Measurements from ENCODE around the gene IQCK. TPM values are rescaled to one million over a fixed set of nuclear protein-coding genes. Genes with fewer than 3 reads are reported as not detected.
"Not testable (repeated sequence)": the region's sequence is repeated elsewhere in the genome, so short reads cannot be mapped to it uniquely, and the experiment has no call there.

IQCK gene
- total and polyA plus RNA-seq, 3 donors from 2014 or later, result 77.8 to 102 (median 91.3) TPM

- no peak overlapping the region for H3K4me3 ChIP-seq
- H3K36me3 ChIP-seq (ENCODE audit: low read depth, missing control alignments), result no peaks in the 10 kb centered on the region
- H3K4me1 ChIP-seq, result peaks cover 7% of the 10 kb centered on the region
- H3K27ac ChIP-seq, result peak overlapping the region; percentile 13 to 63
- no peaks in the 10 kb centered on the region for H3K9me3 ChIP-seq
- no peak for TF ChIP-seq POLR2A (IDR thresholded peaks at IDR 0.05)
- TF ChIP-seq CTCF (IDR thresholded peaks at IDR 0.05), result no peak
- intact Hi-C loops (cut with DNase I; ENCODE audit: low total_unique reads), result no loop called here
- DNase-seq, result no peak
- 67 to 69% methylated on average over 7 of the region's 7 CpGs for WGBS, 2 donors
- no peaks in the 10 kb centered on the region for H3K27me3 ChIP-seq
These were observed 39.3 kb upstream of the IQCK start for GRCh38 chr16:19678804-19679203.

GRCh38 chr16:19679281-19679680 lies 38.8 kb upstream of the IQCK start:
- 93 to 96% methylated on average over 6 of the region's 6 CpGs for WGBS, 2 donors

GRCh38 chr16:19680881-19681340 lies 37.2 kb upstream of the IQCK start:
- WGBS, 2 donors, result 80 to 81% methylated on average over 6 of the region's 6 CpGs
- Histone ChIP-seq H3K4me3 (no peak overlapping the region), H3K9me3 (no peaks in the 10 kb centered on the region), H3K36me3 (ENCODE audit: low read depth, missing control alignments) (no peaks in the 10 kb centered on the region), H3K4me1 (peaks cover 7% of the 10 kb centered on the region), H3K27me3 (no peaks in the 10 kb centered on the region), H3K27ac (no peak overlapping the region)
- TF ChIP-seq CTCF (IDR thresholded peaks at IDR 0.05) (no peak), POLR2A (IDR thresholded peaks at IDR 0.05) (no peak)
- no peak for DNase-seq
- intact Hi-C loops (cut with DNase I; ENCODE audit: low total_unique reads), result no loop called here

More at GRCh38 chr16:19679281-19679680, 38.8 kb upstream of the IQCK start:
- H3K9me3 ChIP-seq; DNase-seq; H3K27me3 ChIP-seq; H3K36me3 ChIP-seq (ENCODE audit: low read depth, missing control alignments); H3K27ac ChIP-seq; intact Hi-C loops (cut with DNase I; ENCODE audit: low total_unique reads); H3K4me3 ChIP-seq; H3K4me1 ChIP-seq: not testable (repeated sequence)

- Histone ChIP-seq H3K27ac (no peak overlapping the region), H3K4me1 (peaks cover 4% of the 10 kb centered on the region), H3K36me3 (ENCODE audit: low read depth, missing control alignments) (no peaks in the 10 kb centered on the region), H3K4me3 (no peak overlapping the region), H3K27me3 (no peaks in the 10 kb centered on the region), H3K9me3 (no peaks in the 10 kb centered on the region)
- no peak for DNase-seq
- 87 to 92% methylated on average over 12 of the region's 12 CpGs for WGBS, 2 donors
- intact Hi-C loops (cut with DNase I; ENCODE audit: low total_unique reads), result no loop called here
- TF ChIP-seq POLR2A (IDR thresholded peaks at IDR 0.05), result no peak
- TF ChIP-seq CTCF (IDR thresholded peaks at IDR 0.05), result no peak
These were observed 36.4 kb upstream of the IQCK start for GRCh38 chr16:19681637-19682036.

- no peak for DNase-seq
- H3K4me3 ChIP-seq, result no peak overlapping the region
- peaks cover 7% of the 10 kb centered on the region for H3K4me1 ChIP-seq
- TF ChIP-seq POLR2A (IDR thresholded peaks at IDR 0.05), result no peak
- no peak for TF ChIP-seq CTCF (IDR thresholded peaks at IDR 0.05)
- H3K27me3 ChIP-seq, result no peaks in the 10 kb centered on the region
- intact Hi-C loops (cut with DNase I; ENCODE audit: low total_unique reads), result no loop called here
- 91 to 94% methylated on average over 6 of the region's 6 CpGs for WGBS, 2 donors
- no peaks in the 10 kb centered on the region for H3K9me3 ChIP-seq
- no peak overlapping the region for H3K27ac ChIP-seq
- H3K36me3 ChIP-seq (ENCODE audit: low read depth, missing control alignments), result no peaks in the 10 kb centered on the region
These were observed 34.4 kb upstream of the IQCK start for GRCh38 chr16:19683453-19684236.

All from testis (tissue), 3 donors.